H1 (cell line): ENCODE measurements around the gene G3BP1. TPM values are rescaled to one million over a fixed set of nuclear protein-coding genes. Genes with fewer than 3 reads are reported as not detected.
A peak's percentile ranks its signal among the peaks of the same experiment; 100 is the strongest.

Experiments used
- CHD1 ChIP-seq: IDR thresholded peaks from 2 replicates; pipeline ENCODE4 v1.6.1; 2012; ENCODE audit warnings: low read depth, low read length, improper control_type of control experiment
- CHD2 ChIP-seq: IDR thresholded peaks from 2 replicates; pipeline ENCODE4 v1.6.1; 2012; ENCODE audit warnings: low read length, improper control_type of control experiment
- CREB1 ChIP-seq: IDR thresholded peaks from 2 replicates; pipeline ENCODE4 v1.6.1; 2012; ENCODE audit warnings: inconsistent platforms
- CTBP2 ChIP-seq: IDR thresholded peaks from 2 replicates; pipeline ENCODE4 v1.7.0; 2011; ENCODE audit warnings: borderline replicate concordance, mild to moderate bottlenecking, moderate library complexity, mixed read lengths, low read length; ENCODE audit not compliant: insufficient read depth, insufficient read length
- EGR1 ChIP-seq: IDR thresholded peaks from 2 replicates; pipeline ENCODE4 v1.6.1; 2011; ENCODE audit warnings: low read depth, low read length, borderline replicate concordance
- EP300 ChIP-seq, 2 experiments: IDR thresholded peaks; 1 replicate in 1 of 2; 2 replicates in 1 of 2; pipeline ENCODE4 v1.6.1; 2011 to 2012; ENCODE audit warnings: low read depth in 2 of 2, low read length in 2 of 2, mild to moderate bottlenecking in 2 of 2, borderline replicate concordance in 1 of 2, inconsistent platforms in 1 of 2, moderate library complexity in 1 of 2
- KDM4A ChIP-seq: IDR thresholded peaks from one replicate; pipeline ENCODE4 v1.7.1; 2012; ENCODE audit warnings: low read depth, mild to moderate bottlenecking, moderate library complexity, low read length, inconsistent platforms; ENCODE audit not compliant: severe bottlenecking
- MAFK ChIP-seq: IDR thresholded peaks from 2 replicates; pipeline ENCODE4 v1.6.1; 2012; ENCODE audit warnings: low read depth, mild to moderate bottlenecking, improper control_type of control experiment, low read length
- NANOG ChIP-seq: IDR thresholded peaks from 2 replicates; pipeline ENCODE4 v1.6.1; 2011; ENCODE audit warnings: low read length, low read depth, mild to moderate bottlenecking, inconsistent platforms; ENCODE audit not compliant: insufficient read depth, poor library complexity, severe bottlenecking
- NRF1 ChIP-seq: IDR thresholded peaks from 2 replicates; pipeline ENCODE4 v1.6.1; 2011; ENCODE audit warnings: mild to moderate bottlenecking, low read depth, low read length, improper control_type of control experiment
- PHF8 ChIP-seq: fragments of 200-600 bp; sonication (generic); conservative IDR thresholded peaks from 2 replicates; pipeline ENCODE4 v1.7.1; 2012; ENCODE audit warnings: low read depth, mild to moderate bottlenecking, inconsistent platforms, low read length, moderate library complexity
- POLR2A ChIP-seq, 2 experiments: IDR thresholded peaks; 1 replicate in 1 of 2; 2 replicates in 1 of 2; pipeline ENCODE4 v1.6.1; 2011; ENCODE audit warnings: low read depth in 2 of 2, low read length in 2 of 2, mild to moderate bottlenecking in 2 of 2; ENCODE audit errors: control extremely low read depth in 1 of 2
- RBBP5 ChIP-seq: IDR thresholded peaks from 2 replicates; pipeline ENCODE4 v1.7.1; 2012; ENCODE audit warnings: low read depth, mild to moderate bottlenecking, inconsistent platforms, low read length, moderate library complexity, borderline replicate concordance
- RFX5 ChIP-seq: IDR thresholded peaks from 2 replicates; pipeline ENCODE4 v1.6.1; 2011; ENCODE audit warnings: low read depth, low read length, improper control_type of control experiment, borderline replicate concordance
- SP2 ChIP-seq: IDR thresholded peaks from 2 replicates; pipeline ENCODE4 v1.6.1; 2012; ENCODE audit warnings: mild to moderate bottlenecking, low read length, inconsistent platforms
- TBP ChIP-seq: IDR thresholded peaks from 2 replicates; pipeline ENCODE4 v1.6.1; 2011; ENCODE audit warnings: low read depth, low read length, improper control_type of control experiment
- polyA plus RNA-seq, 7 experiments: library from polyadenylated mRNA; depleted of rRNA in 3 of 7; stranded (reverse) in 5 of 7; unstranded in 2 of 7; fragments of >200 nt in 5 of 7; fragments of 200-250 nt in 2 of 7; gene quantifications; 1 replicate in 5 of 7; 2 replicates in 1 of 7; 4 replicates in 1 of 7; pipeline versions ENCODE4 v1.2.1 to v1.2.3, GENCODE V29; 2011 to 2013; ENCODE audit warnings: missing spikeins in 2 of 7, mixed read lengths in 2 of 7
- total RNA-seq: library from RNA; stranded (reverse); fragmentation: NEBNext Ultra II Directional; extraction: Animal tissue kit (Norgen Biotek cat#: 25700); gene quantifications from 2 replicates; pipeline ENCODE4 v1.2.1, GENCODE V29; 2021
- TF ChIP-seq, protein P1 (sequence below): IDR thresholded peaks from 2 replicates; pipeline ENCODE4 v1.6.1; 2011; ENCODE audit warnings: low read depth, mild to moderate bottlenecking, low read length; ENCODE audit not compliant: insufficient read depth
- TF ChIP-seq, protein P2 (sequence below): IDR thresholded peaks from 2 replicates; pipeline ENCODE4 v1.6.1; 2012; ENCODE audit warnings: low read length, inconsistent platforms

Gene G3BP1
- total and polyA plus RNA-seq, 2 of the 8 experiments (the other 6 are each of a cell fraction or from before 2014, with no cell fraction given): 71.2 to 516 TPM

DNA sequence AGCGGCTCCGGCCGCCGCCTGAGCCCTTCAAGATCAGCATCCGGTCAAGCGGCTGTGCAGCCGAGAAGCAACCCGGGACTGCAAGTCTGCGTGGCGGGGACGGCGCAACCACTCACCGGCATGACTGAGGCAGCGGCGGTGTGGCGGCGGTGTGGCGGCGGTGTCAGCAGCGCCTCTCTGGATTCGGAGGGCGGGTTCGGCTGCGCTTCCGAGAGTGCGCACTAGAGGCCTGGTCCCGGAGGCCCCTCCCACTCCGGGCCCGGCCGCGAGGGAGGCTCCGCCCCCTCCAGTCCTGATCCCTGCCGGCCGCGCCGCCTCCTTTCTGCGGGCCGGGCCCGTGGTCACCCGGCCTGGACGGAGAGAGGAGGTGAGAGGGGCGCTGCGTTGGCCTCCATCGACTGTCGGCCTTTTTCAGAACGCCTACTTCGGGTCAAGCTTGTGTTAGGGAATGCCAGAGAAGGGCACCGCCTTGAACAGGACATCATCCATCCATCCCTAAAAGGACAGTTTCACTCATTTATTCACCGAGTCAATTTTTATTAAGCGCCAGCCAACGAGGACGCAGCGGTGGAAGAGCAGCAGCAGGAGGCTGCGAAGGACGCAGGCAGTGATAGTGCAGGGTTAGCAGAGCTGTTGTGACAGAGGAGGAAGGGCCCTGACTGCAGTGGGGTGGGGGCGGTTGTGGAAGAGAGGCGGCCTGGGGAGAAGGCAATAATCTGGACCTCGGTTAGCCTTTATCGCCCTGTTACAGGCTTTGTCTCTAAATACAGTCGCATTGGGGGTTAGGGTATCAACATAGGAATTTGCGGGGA, 13.1 kb upstream of the G3BP1 start, which contains the start of gene ATOX1 (continued):
- TF ChIP-seq, protein P1, sequence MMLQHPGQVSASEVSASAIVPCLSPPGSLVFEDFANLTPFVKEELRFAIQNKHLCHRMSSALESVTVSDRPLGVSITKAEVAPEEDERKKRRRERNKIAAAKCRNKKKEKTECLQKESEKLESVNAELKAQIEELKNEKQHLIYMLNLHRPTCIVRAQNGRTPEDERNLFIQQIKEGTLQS: 0 out of 2 replicates have a peak, but pooled peaks have one; percentile 0
- TF ChIP-seq CTBP2 (no peak), POLR2A (IDR thresholded peaks at IDR 0.05; ENCODE audit: control extremely low read depth in 1 of 2, low read depth in 2 of 2, low read length in 2 of 2) (peak; percentile 77 to 93), NANOG (no peak), NRF1 (no peak), RFX5 (no peak), MAFK (no peak), CHD2 (no peak), RBBP5 (peak; percentile 58; the same call in 1 of the 2 replicates), PHF8 (peak; percentile 76), TBP (peak; percentile 55), KDM4A (no peak), CHD1 (no peak), CREB1 (0 out of 2 replicates have a peak, but pooled peaks have one; percentile 47), EP300 (IDR thresholded peaks at IDR 0.05; ENCODE audit: borderline replicate concordance in 1 of 2, low read depth in 2 of 2, low read length in 2 of 2) (no peak), SP2 (no peak), EGR1 (0 out of 2 replicates have a peak, but pooled peaks have one; percentile 4)
- TF ChIP-seq, protein P2, sequence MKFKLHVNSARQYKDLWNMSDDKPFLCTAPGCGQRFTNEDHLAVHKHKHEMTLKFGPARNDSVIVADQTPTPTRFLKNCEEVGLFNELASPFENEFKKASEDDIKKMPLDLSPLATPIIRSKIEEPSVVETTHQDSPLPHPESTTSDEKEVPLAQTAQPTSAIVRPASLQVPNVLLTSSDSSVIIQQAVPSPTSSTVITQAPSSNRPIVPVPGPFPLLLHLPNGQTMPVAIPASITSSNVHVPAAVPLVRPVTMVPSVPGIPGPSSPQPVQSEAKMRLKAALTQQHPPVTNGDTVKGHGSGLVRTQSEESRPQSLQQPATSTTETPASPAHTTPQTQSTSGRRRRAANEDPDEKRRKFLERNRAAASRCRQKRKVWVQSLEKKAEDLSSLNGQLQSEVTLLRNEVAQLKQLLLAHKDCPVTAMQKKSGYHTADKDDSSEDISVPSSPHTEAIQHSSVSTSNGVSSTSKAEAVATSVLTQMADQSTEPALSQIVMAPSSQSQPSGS: no peak
